AG04450 (cell line): ENCODE results near the gene ZNF296. TPM values are rescaled to one million over a fixed set of nuclear protein-coding genes. Genes with fewer than 3 reads are reported as not detected.
"Not testable (repeated sequence)": the region's sequence is repeated elsewhere in the genome, so short reads cannot be mapped to it uniquely, and the experiment has no call there.

Experiments used
- CTCF ChIA-PET: fragments of 300-600, 350-600 bp; formaldehyde crosslinking; extraction: SDS; loops from one replicate; lab custom pipeline; 2022; ENCODE audit warnings: antibody characterized with exemption, inconsistent platforms; lab: Charles Lee
- POLR2A ChIA-PET: fragments of 350-600 bp; formaldehyde crosslinking; extraction: SDS; loops from one replicate; lab custom pipeline; 2021; ENCODE audit warnings: antibody characterized with exemption, inconsistent platforms; lab: Yijun Ruan, JAX
- DNase-seq: peaks from one replicate; pipeline ENCODE4 v3.0.0-alpha.2; 2011; ENCODE audit warnings: low read depth, low spot score
- H3K27ac ChIP-seq: one replicate; pipeline ENCODE4 v1.5.1; 2012; ENCODE audit warnings: low read depth, low read length, control low read depth
- H3K27me3 ChIP-seq: one replicate; pipeline ENCODE4 v1.6.0; 2012; ENCODE audit warnings: low read length; ENCODE audit not compliant: control insufficient read depth, insufficient read depth
- H3K4me3 ChIP-seq: 2 replicates; pipeline ENCODE4 v1.5.1; 2011; ENCODE audit warnings: mild to moderate bottlenecking, low read depth, low read length, control low read depth
- H3K9me3 ChIP-seq: 2 replicates; pipeline ENCODE4 v1.5.1; 2012; ENCODE audit warnings: low read length; ENCODE audit not compliant: control insufficient read depth, insufficient read depth
- polyA plus RNA-seq: library from polyadenylated mRNA; depleted of rRNA; stranded (reverse); fragments of >200 nt; gene quantifications from 2 replicates; pipeline ENCODE4 v1.2.3, GENCODE V29; 2011
- TF ChIP-seq, protein P1 (sequence below): IDR thresholded peaks from 2 replicates; pipeline ENCODE4 v1.5.1; 2011; ENCODE audit warnings: low read depth, low read length, control low read depth, inconsistent platforms

Gene ZNF296
- polyA plus RNA-seq, 1 experiment = not detected

DNA sequence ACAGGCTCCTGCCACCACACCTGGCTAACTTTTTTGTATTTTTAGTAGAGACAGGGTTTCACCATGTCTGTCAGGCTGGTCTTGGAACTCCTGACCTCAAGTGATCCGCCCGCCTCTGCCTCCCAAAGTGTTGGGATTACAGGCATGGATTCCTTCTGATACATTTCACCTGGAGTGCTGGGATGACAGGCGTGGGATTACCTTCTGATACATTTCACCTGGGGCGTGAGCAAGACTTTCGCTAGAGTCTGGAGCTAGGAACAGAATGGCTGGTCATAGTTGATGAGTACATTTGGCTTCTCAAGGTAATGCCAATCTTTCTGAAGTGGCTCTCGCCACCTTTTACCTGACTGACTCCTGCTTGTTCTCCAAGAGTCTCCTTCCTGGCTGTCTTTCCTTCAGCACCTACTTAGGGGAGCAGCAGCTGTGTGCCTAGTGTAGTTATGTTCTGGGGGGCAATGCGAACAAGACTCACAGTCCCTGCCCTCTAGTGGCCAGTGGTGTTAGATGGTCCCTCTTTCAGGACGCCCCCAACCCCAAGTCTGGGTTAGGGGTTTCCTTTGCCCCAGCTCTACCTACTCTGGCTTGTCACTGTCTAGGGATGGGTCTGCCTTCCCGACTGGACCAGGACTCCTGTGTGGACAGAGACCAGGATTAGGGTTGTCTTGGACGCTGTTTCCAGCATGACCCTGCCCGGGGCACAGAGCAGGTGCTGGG lies 36.0 kb upstream of the ZNF296 start:
- no peak overlapping the region for H3K4me3 ChIP-seq
- H3K27me3 ChIP-seq = no peaks in the 10 kb centered on the region
- ChIA-PET POLR2A (no interaction called here), CTCF (interaction anchor here (1.6 kb wide), 1 partner anchor 14 kb away, joined by 7 read pairs; no protein-coding TSS in a partner anchor)
- DNase-seq = no peak
- H3K9me3 ChIP-seq = no peaks in the 10 kb centered on the region
- no peak overlapping the region for H3K27ac ChIP-seq
- TF ChIP-seq, protein P1, sequence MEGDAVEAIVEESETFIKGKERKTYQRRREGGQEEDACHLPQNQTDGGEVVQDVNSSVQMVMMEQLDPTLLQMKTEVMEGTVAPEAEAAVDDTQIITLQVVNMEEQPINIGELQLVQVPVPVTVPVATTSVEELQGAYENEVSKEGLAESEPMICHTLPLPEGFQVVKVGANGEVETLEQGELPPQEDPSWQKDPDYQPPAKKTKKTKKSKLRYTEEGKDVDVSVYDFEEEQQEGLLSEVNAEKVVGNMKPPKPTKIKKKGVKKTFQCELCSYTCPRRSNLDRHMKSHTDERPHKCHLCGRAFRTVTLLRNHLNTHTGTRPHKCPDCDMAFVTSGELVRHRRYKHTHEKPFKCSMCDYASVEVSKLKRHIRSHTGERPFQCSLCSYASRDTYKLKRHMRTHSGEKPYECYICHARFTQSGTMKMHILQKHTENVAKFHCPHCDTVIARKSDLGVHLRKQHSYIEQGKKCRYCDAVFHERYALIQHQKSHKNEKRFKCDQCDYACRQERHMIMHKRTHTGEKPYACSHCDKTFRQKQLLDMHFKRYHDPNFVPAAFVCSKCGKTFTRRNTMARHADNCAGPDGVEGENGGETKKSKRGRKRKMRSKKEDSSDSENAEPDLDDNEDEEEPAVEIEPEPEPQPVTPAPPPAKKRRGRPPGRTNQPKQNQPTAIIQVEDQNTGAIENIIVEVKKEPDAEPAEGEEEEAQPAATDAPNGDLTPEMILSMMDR = no peak

- Histone ChIP-seq H3K9me3 (no peaks in the 10 kb centered on the region), H3K27me3 (no peaks in the 10 kb centered on the region), H3K4me3 (no peak overlapping the region), H3K27ac (no peak overlapping the region)
- DNase-seq = no peak
- TF ChIP-seq, protein P1 = no peak
- CTCF ChIA-PET = interaction anchor here (1.5 kb wide), 1 partner anchor 15 kb away, joined by 3 read pairs; no protein-coding TSS in a partner anchor
- POLR2A ChIA-PET = interaction anchor here (1.2 kb wide), 1 partner anchor 18 kb away, joined by 3 read pairs; the partner anchor contains the start of gene PPP1R37
These were observed 34.6 kb upstream of the ZNF296 start for GRCh38 chr19:45110851-45111266.

GRCh38 chr19:45107621-45108150 lies 31.4 kb upstream of the ZNF296 start:
- ChIA-PET CTCF (interaction anchor here (1.4 kb wide), 1 partner anchor 18 kb away, joined by 8 read pairs; no protein-coding TSS in a partner anchor), POLR2A (interaction anchor here (0.7 kb wide), 1 partner anchor 25 kb away, joined by 3 read pairs; no protein-coding TSS in a partner anchor)
- Histone ChIP-seq H3K27me3 (no peaks in the 10 kb centered on the region), H3K27ac (no peak overlapping the region), H3K9me3 (no peaks in the 10 kb centered on the region), H3K4me3 (no peak overlapping the region)
- TF ChIP-seq, protein P1 = no peak
- no peak for DNase-seq

GRCh38 chr19:45106363-45106762 lies 30.1 kb upstream of the ZNF296 start:
- POLR2A ChIA-PET, H3K9me3 ChIP-seq: not testable (repeated sequence)
- CTCF ChIA-PET = interaction anchor here (0.7 kb wide), 1 partner anchor 49 kb away, joined by 3 read pairs; no protein-coding TSS in a partner anchor

DNA sequence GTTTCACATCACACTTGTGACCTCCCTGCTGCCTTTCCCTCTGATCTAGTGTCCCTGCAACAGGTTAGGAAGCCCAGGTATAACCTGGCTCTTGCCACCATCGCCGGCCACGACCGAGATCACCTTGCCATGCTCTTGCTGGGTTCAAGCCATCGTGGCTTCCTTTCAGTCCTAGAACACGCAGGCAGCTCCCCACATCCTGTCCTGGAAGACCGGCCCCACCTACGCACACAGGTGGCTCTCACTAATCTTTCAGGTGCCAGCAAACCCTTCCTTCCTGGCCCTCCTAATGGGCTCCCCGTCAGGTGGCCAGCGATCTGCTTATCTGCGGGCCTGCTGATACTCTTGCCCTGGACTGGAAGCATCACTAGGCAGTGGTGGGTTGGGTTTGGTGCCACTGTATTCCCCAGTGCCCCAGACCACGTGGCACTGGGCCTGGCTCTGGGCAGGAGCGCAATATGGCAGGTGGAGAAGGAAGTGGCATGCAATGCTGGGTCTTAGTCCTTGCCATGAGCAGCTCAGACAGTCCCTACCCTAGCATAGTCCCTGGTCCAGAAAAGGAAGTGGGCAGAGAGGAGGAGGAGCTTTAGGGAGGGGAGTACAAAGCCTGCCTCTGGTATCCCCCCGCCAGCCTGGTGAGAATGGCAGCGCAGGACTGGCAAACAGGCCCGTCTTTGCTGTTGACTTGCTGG lies 28.5 kb upstream of the ZNF296 start:
- Histone ChIP-seq H3K27me3 (no peaks in the 10 kb centered on the region), H3K4me3 (no peak overlapping the region), H3K9me3 (no peaks in the 10 kb centered on the region), H3K27ac (no peak overlapping the region)
- DNase-seq = no peak
- TF ChIP-seq, protein P1 = no peak
- ChIA-PET POLR2A (no interaction called here), CTCF (no interaction called here)

More at GRCh38 chr19:45106363-45106762, 30.1 kb upstream of the ZNF296 start:
- DNase-seq, H3K27ac ChIP-seq, H3K4me3 ChIP-seq, H3K27me3 ChIP-seq: not testable (repeated sequence)
